GM19035 (cell line): Measurements from ENCODE around the gene TANGO6.
"Not testable (repeated sequence)": the region's sequence is repeated elsewhere in the genome, so short reads cannot be mapped to it uniquely, and the experiment has no call there.

ENCODE experiments used
- ATAC-seq: cut with Tn5 transposase; IDR thresholded peaks from one replicate; pipeline ENCODE4 v1.9.1; 2021; ENCODE audit not compliant: unreplicated experiment

TANGO6 gene

DNA sequence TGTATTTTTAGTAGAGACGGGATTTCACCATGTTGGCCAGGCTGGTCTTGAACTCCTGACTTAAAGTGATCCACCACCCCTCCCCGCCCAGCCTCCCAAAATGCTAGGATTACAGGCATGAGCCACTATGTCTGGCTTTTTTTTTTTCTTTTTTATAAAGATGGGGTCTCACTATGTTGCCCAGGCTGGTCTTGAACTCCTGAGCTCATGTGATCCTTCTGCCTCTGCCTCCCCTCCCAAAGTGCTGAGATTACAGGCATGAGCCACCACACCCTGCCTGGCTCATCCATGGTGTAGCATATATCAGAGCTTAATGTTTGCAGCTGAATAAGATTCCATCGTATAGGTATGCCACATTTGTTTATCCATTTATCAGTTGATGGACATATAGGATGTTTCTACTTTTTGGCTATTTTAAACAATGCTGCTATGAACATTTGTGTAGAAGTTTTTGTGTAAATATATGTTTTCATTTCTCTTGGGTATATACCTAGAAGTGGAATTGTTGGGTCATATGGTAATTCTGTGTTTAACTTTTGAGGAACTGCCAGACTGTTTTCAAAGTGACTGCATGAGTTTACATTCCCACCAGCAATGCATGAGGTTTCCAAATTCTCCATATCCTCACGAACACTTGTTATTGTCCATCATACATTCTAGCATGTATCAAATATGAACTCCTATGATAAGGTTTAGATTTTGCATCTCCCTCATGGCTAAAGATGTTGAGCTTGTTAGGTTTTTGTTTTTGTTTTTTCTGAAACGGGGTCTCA is 206.5 kb downstream of the TANGO6 start:
- no peak for ATAC-seq

DNA sequence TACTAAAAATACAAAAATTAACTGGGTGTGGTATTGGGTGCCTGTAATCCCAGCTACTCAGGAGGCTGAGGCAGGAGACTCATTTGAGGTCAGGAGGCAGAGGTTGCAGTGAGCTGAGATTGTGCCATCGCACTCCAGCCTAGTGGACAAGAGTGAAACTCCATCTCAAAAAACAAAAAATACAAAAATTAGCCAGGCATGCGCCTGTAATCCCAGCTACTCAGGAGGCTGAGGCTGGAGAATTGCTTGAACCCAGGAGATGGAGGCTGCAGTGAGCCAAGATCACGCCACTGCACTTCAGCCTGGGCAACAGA is 208.1 kb downstream of the TANGO6 start:
- not testable (repeated sequence) for ATAC-seq

DNA sequence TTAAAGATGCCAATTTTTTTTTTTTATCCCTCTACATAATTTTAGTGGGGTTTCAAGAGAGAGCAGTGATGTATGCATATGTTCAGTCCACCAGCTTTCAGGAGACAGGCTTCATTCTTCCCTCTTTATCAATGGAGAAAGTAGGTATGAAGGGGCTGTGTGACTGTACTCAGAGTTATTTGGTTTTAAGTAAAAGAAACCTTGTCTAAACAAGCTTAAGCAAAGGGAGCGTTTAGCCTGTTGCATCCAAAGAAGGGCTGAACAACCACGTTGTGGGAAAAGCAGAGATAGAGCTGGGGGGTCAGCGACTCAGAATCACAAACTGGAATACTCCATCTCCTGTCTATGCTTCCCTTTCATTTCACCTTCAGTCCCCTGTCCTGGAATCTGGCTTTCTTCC is 211.7 kb downstream of the TANGO6 start:
- no peak for ATAC-seq

DNA sequence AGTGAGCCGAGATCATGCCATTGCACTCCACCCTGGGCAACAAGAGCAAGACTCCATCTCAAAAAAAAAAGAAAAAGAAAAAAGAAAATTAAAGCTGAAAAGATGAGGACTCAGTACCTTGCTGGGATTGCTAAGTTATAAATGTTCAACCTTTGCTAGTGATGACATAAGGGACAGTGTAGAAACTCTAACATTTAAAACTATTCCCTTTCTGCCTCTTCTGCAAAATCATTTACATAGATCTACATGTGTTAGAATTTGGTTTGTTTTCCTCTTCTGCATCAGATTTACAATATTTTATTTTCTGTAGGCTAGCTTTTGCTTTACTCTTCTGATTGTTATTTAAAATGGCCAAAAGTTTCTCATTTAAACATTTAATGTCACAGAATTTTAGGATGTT is 212.6 kb downstream of the TANGO6 start:
- no peak for ATAC-seq

DNA sequence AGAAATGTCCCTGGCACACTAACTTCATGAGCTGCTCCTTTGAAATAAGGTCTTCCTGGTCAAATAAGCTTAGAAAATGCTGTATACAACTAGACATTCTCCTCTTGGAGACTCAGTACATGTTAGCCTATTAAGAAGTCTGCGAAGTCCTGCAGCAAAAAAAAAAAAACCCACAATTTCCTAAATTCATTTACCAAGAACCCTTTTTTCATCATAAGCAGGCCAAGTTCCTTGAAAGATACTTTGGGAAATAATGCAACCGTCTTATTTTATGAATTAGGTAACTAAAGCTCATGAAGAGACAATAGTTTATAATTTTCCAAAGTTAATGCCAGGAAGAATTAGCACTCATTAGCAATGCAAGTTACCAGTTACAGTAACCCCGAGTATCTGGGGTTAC is 213.1 kb downstream of the TANGO6 start:
- ATAC-seq = no peak

DNA sequence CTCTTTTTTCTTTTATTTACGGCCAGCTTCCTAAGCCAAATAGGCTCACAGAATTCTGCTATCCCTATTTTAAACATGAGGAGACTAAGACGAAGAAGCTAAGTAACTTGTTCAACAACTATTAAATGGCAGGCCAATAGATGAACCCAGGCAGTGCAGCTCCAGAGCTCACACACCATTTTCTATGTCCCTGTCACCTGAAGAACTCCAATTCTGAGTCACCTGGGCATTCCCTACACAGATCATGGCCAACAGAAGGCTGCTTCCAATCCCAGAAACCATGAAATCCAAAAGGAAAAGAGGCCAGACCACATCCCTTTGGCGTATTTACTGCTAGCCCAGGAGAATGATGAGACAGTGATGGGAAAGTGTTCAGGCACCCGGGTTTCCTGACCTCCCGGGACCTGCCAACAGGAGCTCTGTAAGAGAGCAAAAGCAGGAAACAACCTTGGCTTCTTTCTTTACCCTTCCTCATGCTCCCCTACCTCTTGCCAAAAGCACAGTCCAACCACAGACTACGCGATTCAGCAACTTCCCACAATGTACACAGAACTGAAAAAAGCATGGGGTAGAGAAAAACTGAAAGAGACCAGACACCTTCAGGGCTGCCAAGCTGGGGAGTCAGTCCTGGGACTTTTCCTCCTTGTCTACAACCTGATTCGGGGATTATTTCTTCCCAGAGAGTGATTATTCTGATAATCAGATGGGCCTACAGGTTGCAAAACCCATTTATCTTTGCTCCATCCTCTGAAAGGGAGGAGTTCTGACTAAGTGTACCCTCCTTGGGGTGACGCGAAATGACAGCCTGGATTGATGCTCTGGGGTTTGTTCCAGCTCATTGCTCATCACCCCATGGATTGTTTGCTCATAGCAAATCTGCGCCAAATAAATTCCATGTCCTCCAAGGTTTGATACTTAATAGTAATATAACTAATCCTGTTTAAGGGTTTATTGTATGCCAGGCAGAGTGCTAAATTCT is 214.4 kb downstream of the TANGO6 start:
- ATAC-seq = no peak

DNA sequence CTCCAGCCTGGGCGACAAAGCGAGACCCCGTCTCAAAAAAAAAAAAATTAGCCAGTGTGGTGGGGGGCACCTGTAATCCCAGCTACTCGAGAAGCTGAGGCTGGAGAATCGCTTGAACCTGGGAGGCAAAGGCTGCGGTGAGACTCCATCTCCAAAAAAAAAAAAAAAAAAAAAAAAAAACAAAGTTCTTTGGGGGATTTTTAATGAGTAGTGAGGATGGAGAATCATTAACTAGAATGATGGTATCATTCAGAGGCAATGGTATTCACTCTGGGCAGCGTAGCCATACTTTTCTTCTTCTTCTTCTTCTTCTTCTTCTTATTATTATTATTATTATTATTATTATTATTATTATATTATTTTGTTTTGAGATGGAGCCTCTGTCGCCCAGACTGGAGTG is 220.2 kb downstream of the TANGO6 start:
- not testable (repeated sequence) for ATAC-seq

DNA sequence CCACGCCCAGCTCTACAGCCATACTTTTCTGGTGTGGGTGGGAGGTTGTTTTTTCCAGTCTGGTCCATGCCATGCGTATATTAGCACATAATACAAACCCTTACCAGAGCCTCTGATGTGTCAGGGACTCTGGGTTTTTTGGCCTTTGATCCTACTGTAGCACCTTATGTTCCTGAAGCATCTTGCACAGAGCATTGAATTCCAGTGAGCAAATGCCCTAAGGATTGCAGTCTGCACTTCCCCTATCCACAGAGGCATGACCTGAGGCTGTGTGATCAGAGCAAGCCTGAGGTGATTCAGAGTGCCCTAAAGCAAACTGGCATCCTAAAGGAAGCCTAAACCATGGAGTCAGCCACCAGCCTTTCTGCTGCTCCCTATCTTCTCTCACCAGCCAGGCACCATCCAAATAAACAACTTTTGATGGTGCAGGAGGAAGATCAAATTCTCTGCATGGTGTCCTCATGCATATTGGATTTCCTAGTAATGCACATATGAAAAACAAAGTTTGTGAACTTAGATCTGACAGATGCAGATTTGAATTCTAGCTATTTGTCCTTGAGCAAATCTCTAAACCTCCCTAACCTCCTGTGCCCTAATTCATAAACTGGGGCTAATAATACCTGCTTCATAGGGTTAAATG is 220.9 kb downstream of the TANGO6 start:
- ATAC-seq = no peak

DNA sequence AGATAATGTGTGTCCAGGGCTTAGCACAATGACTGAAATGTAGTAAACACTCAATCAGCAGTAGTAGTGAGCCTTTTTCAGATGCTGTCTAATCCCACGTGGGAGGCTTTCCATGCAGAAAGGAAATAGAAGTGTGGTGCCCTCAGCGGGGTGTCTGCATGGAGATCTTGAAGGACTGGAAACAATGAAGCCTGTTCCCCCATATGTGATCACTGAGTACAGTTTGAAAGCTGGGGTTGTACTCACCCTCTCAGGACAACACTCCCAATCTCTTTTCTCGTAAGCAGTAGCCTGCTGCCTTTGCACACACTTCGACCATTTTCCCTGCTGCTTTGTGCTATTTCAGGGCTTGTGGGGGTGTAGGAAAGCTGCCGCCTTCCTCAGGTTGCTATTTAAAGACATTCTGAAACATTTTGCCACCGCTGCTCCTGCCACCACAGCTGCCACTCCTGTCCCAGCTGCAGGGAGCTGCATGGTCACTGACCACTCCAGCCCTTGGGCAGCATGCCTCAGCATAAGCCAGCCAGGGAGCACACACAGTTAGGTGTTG is 221.5 kb downstream of the TANGO6 start:
- ATAC-seq = no peak

DNA sequence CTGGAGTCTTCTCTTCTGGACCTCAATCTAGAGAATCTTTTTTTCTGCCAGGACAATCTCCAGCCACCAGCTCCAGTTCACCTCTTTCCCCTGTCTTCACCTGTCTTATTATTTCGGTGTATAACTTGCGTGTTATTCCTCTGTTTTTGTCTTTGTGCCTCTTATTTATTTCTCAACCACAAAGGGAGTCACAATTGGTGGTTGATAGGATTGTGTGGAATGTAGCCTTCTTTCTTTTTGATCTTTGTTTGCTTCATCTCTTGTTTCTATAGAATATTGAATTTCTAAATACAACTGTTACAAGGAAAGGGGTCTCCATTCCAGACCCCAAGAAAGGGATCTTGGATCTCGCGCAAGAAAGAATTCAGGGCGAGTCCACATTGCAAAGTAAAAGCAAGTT is 226.2 kb downstream of the TANGO6 start:
- ATAC-seq = no peak

DNA sequence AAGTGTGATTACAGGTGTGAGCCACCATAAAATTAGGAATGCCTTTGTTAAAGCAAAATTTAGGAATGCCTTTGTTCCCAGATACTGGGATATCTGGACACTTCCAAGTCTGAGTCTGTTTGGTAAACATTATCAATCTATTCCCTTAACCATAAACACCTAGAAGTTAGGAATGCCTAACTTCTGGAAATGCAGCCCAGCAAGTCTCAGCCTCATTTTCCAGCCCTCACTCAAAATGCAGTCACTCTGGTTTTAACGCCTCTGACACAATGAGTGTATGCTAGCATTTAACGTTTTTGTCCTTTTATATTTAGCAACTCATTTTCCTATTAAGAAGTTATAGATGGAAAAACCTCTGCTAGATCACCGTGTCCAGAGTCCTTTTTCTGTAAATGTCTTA is 227.7 kb downstream of the TANGO6 start:
- ATAC-seq = no peak

DNA sequence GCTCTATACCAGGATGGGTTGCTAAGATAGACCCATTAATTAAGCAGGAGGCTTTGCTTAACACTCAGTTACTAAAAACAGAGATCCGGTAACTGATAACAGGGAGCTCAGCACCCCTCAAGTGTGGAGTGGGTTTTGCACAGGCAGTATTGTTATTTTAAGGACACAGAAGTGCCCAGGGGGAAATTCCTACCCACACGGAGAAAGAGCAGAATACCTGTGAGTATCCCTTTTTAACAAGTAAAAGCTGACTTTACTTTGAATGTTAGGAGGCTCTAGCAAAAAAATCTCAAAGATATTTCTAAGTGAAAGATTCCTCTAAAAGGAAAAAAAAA is 229.3 kb downstream of the TANGO6 start:
- no peak for ATAC-seq

DNA sequence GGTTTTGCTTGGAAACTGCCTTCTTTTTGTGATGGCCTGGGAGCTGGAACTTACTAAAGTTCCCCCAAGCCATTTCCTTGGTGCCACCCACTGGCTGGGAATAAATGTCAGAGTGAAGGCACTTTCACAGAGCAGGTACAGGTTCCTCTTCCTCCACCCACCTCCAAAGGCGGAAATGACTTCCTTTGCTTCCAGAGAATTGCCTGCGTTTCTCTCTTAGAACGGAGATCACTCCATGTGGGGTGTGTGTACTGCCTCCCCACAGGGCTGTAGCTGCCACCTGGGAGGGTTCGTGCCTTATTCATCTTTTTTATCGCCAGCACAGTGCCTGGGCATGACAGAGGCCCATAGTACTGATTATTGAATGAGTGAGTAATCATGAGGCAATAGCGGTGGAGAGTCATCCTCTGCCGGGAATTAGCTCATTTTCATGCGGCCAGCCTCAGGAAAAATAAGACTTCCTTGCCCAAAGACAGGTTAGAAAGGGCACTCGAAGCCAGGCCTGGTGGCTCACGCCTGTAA is 229.9 kb downstream of the TANGO6 start:
- ATAC-seq = no peak

DNA sequence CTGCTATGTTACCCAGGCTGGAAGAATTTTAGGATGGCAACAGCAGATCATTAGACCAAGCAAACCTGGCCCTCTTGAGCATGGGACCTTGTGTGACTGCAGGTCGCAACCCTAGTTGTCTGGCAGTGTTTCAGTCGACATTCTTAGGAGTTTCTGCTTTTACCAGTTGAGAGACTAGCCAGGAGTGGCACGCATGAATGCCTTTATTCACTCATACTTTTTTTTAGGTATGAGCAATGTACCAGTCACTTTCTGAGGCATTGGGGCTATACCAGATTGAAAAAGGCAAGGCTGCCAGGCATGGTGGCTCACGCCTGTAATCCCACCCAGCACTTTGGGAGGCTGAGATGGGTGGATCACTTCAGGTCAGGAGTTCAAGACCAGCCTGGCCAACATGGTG is 233.9 kb downstream of the TANGO6 start:
- ATAC-seq = no peak

DNA sequence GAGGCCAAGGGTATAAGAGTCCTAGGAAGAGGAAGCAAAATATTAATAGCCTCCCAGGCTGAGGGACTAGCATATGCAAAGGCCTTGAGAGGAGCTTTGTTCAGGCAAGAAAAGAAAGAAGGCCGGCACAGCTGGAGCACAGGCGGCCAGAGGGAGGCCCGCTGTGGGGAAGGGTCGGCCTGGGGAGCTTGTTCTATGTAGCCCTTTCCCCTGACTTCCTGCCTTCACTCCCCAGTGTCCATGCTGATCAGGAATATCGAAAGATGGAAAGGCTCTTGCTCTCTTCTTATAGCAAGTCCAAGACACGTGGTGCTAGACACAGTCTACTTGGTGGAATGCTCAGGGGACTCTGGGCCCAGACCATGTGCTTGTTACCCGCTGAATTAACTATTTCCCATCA is 234.7 kb downstream of the TANGO6 start:
- ATAC-seq = no peak

DNA sequence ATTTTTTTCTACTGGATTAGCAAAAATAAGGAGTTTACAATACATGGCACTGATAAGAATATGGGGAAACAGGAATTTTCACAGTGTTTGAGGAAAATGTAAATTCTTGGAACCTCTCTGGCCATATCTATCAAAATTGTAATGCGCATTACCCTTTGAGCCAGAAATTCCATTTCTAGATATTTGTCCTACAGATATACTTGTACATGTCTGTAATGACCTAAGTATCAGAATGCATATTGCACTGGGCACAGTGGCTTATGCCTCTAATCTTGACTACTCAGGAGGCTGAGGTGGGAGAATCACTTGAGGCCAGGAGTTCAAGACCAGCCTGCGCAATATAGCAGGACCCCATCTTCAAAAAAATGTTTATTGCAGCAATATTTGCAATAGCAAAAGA is 236.4 kb downstream of the TANGO6 start:
- no peak for ATAC-seq

DNA sequence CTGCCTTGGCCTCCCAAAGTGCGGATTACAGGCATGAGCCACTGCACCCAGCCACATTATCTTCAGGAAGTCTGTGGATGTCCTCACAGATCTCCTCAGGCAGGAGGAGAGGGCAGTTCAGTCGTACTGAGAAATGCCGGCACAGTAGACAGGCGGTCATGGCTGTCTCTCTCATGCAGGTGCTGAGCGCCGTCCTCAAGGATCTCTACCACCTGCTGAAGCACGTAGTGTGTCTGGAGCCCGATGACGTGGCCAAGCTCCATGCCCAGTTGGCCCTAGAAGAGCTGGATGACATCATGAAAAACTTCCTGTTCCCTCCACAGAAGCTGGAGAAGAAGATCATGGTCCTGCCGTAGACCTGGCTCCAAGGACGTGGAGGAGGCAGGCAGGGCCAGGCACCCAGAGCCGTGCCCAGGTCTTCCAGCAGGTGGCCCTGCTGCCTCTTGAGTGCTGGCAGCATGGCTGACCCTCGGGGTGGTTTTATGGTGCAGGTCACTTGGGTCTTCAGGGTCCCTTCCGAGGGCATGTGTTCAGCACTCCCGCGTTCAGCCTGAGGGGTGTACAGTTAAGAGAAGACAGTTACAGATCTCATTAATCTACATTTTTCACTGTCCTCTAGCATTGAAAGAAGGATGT is 240.1 kb downstream of the TANGO6 start:
- no peak for ATAC-seq

DNA sequence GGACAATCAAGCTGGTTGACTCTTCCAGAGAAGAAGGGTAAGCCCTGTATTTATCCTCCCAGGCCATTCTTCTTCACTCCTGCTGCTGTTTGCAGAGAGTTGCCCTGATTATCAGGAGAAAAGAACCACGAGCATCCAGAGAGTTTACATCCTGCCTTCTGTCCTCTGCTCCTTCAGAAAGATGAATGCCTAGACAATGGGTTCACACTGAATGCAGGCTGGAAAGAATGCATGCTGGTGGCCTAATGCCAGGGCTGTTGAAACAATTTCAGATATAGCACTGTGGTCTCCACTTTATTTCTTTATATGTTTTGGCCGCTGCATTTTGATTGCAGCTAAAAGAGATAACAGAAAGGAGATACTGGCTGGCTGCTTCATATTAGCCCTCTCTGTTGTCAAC is 241.0 kb downstream of the TANGO6 start:
- no peak for ATAC-seq

DNA sequence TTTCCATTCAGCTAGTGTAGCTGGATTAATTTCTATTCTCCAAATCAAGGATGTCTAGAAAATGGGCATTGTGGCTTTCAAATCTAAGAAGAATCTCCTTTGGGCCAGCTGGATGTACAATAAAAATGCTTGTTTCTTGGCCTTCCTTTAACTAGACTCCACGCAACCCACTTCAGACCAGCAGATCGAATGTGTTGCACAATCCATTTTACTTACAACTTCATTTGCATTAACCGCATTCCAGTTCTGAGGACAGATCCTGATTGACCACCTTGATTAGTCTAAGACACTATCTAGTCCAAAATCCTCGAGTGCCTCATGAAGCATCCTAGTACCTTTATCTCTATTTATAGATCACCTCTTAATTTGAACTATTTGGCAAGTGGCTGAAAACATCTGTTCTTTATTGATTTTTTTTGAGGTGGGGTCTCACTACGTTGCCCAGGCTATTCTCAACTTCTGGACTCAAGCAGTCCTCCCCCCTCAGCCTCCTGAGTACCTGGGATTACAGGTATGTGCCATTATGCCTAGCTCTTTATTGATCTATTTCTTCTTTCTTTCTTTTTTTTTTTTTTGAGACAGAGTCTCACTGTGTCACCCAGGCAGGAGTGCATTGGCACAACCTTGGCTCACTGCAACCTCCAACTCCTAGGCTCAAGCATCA is 241.8 kb downstream of the TANGO6 start:
- no peak for ATAC-seq

DNA sequence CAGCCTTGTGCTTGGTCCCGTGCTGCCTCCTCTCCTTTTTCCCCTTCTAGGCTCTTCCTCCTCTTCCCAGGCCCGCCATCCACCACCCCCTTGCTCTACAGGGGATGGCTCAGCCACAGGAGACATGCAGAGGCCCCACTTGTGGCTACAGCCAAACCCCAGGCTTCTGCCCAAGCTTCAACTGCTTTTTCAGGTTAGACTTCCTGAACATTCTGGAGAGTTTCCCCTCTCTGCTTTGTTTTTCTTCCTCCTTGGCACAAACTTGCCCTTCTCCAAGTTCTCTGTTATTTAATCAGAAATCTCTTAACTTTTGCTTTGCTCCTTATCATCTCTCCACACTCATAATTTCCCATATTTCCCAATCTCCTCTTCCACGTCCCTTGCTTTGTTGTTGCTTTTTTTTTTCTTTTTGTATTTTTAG is 243.8 kb downstream of the TANGO6 start:
- no peak for ATAC-seq
